SK-N-SH treated with all-trans-retinoic acid at 6 μM for 48 hours (cell line): ENCODE measurements around the gene TAAR1.

ENCODE experiments used
- ATAC-seq: fragments of 200-7000 bp; cut with Tn5 transposase; 3 replicates; pipeline ENCODE4 v1.9.1; 2020; ENCODE audit warnings: mild to moderate bottlenecking, moderate library complexity
- BACH2 ChIP-seq: fragments of 250-450 bp; sonication (Bioruptor Pico); IDR thresholded peaks from 2 replicates; pipeline ENCODE4 v1.9.0; 2021; ENCODE audit warnings: mild to moderate bottlenecking, borderline replicate concordance
- CREB5 ChIP-seq: fragments of 250-450 bp; sonication (Bioruptor Pico); IDR thresholded peaks from 2 replicates; pipeline ENCODE4 v1.5.1; 2020; ENCODE audit warnings: low read depth, mild to moderate bottlenecking, moderate library complexity
- CSDC2 ChIP-seq: fragments of 250-450 bp; sonication (Bioruptor Pico); IDR thresholded peaks from 2 replicates; pipeline ENCODE4 v1.5.0; 2020; ENCODE audit warnings: mild to moderate bottlenecking, moderate library complexity
- CSRNP3 ChIP-seq: fragments of 250-450 bp; sonication (Bioruptor Pico); IDR thresholded peaks from 2 replicates; pipeline ENCODE4 v1.5.1; 2021; ENCODE audit warnings: mild to moderate bottlenecking, moderate library complexity
- ESRRG ChIP-seq: fragments of 250-450 bp; sonication (Bioruptor Pico); IDR thresholded peaks from 2 replicates; pipeline ENCODE4 v1.6.1; 2021; ENCODE audit warnings: mild to moderate bottlenecking
- GLIS3 ChIP-seq: fragments of 250-450 bp; sonication (Bioruptor Pico); IDR thresholded peaks from 2 replicates; pipeline ENCODE4 v1.5.0; 2020; ENCODE audit warnings: mild to moderate bottlenecking, moderate library complexity
- ISL1 ChIP-seq: fragments of 250-450 bp; sonication (Bioruptor Pico); IDR thresholded peaks from 2 replicates; pipeline ENCODE4 v2.1.2; 2022; ENCODE audit warnings: mild to moderate bottlenecking, moderate library complexity
- OSR1 ChIP-seq: fragments of 250-450 bp; sonication (Bioruptor Pico); IDR thresholded peaks from 2 replicates; pipeline ENCODE4 v1.8.0; 2022; ENCODE audit warnings: moderate library complexity, mild to moderate bottlenecking, inconsistent platforms
- PATZ1 ChIP-seq: fragments of 250-450 bp; sonication (Bioruptor Pico); IDR thresholded peaks from 2 replicates; pipeline ENCODE4 v1.8.0; 2020; ENCODE audit warnings: mild to moderate bottlenecking, moderate library complexity, borderline replicate concordance
- POU6F1 ChIP-seq: fragments of 250-450 bp; sonication (Bioruptor Pico); IDR thresholded peaks from 2 replicates; pipeline ENCODE4 v1.8.0; 2021; ENCODE audit warnings: low read depth, mild to moderate bottlenecking, moderate library complexity, borderline replicate concordance
- PPARA ChIP-seq: fragments of 250-450 bp; sonication (Bioruptor Pico); IDR thresholded peaks from 2 replicates; pipeline ENCODE4 v1.5.0; 2020; ENCODE audit warnings: mild to moderate bottlenecking, borderline replicate concordance
- RARB ChIP-seq: fragments of 250-450 bp; sonication (Bioruptor Pico); IDR thresholded peaks from 2 replicates; pipeline ENCODE4 v1.8.0; 2021; ENCODE audit warnings: mild to moderate bottlenecking, moderate library complexity
- SNAI2 ChIP-seq: fragments of 250-450 bp; sonication (Bioruptor Pico); IDR thresholded peaks from 2 replicates; pipeline ENCODE4 v1.5.0; 2020; ENCODE audit warnings: mild to moderate bottlenecking, moderate library complexity
- TCF4 ChIP-seq: fragments of 250-450 bp; sonication (Bioruptor Pico); IDR thresholded peaks from 2 replicates; pipeline ENCODE4 v1.8.0; 2021; ENCODE audit warnings: mild to moderate bottlenecking, moderate library complexity, borderline replicate concordance
- ZC3H10 ChIP-seq: fragments of 250-450 bp; sonication (Bioruptor Pico); IDR thresholded peaks from 2 replicates; pipeline ENCODE4 v1.5.1; 2021; ENCODE audit warnings: mild to moderate bottlenecking, moderate library complexity
- ZFP3 ChIP-seq: fragments of 250-450 bp; sonication (Bioruptor Pico); IDR thresholded peaks from 2 replicates; pipeline ENCODE4 v1.5.0; 2020; ENCODE audit warnings: mild to moderate bottlenecking, moderate library complexity
- ZFP30 ChIP-seq: fragments of 450-650 bp; formaldehyde crosslinking; IDR thresholded peaks from 2 replicates; pipeline ENCODE4 v1.5.0; 2022; ENCODE audit warnings: mild to moderate bottlenecking, moderate library complexity
- ZNF565 ChIP-seq: fragments of 450-650 bp; formaldehyde crosslinking; conservative IDR thresholded peaks from 2 replicates; pipeline ENCODE4 v1.5.0; 2020; ENCODE audit warnings: low read depth, mild to moderate bottlenecking, moderate library complexity
- ZNF70 ChIP-seq: fragments of 450-650 bp; formaldehyde crosslinking; IDR thresholded peaks from 2 replicates; pipeline ENCODE4 v1.5.0; 2020; ENCODE audit warnings: mild to moderate bottlenecking, moderate library complexity
- ZNF8 ChIP-seq: fragments of 450-650 bp; formaldehyde crosslinking; IDR thresholded peaks from 2 replicates; pipeline ENCODE4 v1.5.0; 2020; ENCODE audit warnings: mild to moderate bottlenecking, moderate library complexity

TAAR1 gene

GRCh38 chr6:132664309-132665034 lies 5.5 kb upstream of the TAAR1 start:
- ATAC-seq: no peak
- TF ChIP-seq CREB5: no peak

- no peak for ATAC-seq
- TF ChIP-seq TCF4 (CRISPR knock-in tag) (no peak), ESRRG (CRISPR knock-in tag) (no peak), RARB (CRISPR knock-in tag) (no peak), OSR1 (CRISPR knock-in tag) (no peak), CREB5 (no peak), PPARA (CRISPR knock-in tag) (no peak), CSDC2 (CRISPR knock-in tag) (no peak), ISL1 (no peak), ZFP3 (CRISPR knock-in tag) (no peak), ZFP30 (CRISPR knock-in tag) (no peak), SNAI2 (no peak), BACH2 (CRISPR knock-in tag) (no peak), ZNF8 (CRISPR knock-in tag) (no peak), ZC3H10 (CRISPR knock-in tag) (no peak), PATZ1 (CRISPR knock-in tag) (no peak), ZNF565 (CRISPR knock-in tag) (no peak)
- TF ChIP-seq, all 23 proteins: peak for 0
These were observed 4.7 kb upstream of the TAAR1 start for GRCh38 chr6:132663661-132664060.

GRCh38 chr6:132661906-132662305 lies 2.9 kb upstream of the TAAR1 start:
- TF ChIP-seq PPARA (CRISPR knock-in tag) (no peak), ZNF8 (CRISPR knock-in tag) (no peak), TCF4 (CRISPR knock-in tag) (no peak), CSDC2 (CRISPR knock-in tag) (no peak), ZNF565 (CRISPR knock-in tag) (no peak), CSRNP3 (CRISPR knock-in tag) (no peak)
- ATAC-seq: no peak

GRCh38 chr6:132651062-132651461 lies 7.9 kb downstream of the TAAR1 start:
- TF ChIP-seq TCF4 (CRISPR knock-in tag): no peak
- TF ChIP-seq, all 23 proteins: peak for 0
- ATAC-seq: no peak

GRCh38 chr6:132650429-132650828 lies 8.6 kb downstream of the TAAR1 start:
- ATAC-seq: no peak
- TF ChIP-seq ISL1 (no peak), CSDC2 (CRISPR knock-in tag) (no peak), SNAI2 (no peak), ZNF565 (CRISPR knock-in tag) (no peak), ZFP3 (CRISPR knock-in tag) (no peak), ZFP30 (CRISPR knock-in tag) (no peak), ZNF70 (no peak), PATZ1 (CRISPR knock-in tag) (no peak), BACH2 (CRISPR knock-in tag) (no peak), POU6F1 (CRISPR knock-in tag) (no peak), ZNF8 (CRISPR knock-in tag) (no peak), PPARA (CRISPR knock-in tag) (no peak), GLIS3 (no peak)
